ENCODE results near the gene GNG2.

The GNG2 gene

DNA sequence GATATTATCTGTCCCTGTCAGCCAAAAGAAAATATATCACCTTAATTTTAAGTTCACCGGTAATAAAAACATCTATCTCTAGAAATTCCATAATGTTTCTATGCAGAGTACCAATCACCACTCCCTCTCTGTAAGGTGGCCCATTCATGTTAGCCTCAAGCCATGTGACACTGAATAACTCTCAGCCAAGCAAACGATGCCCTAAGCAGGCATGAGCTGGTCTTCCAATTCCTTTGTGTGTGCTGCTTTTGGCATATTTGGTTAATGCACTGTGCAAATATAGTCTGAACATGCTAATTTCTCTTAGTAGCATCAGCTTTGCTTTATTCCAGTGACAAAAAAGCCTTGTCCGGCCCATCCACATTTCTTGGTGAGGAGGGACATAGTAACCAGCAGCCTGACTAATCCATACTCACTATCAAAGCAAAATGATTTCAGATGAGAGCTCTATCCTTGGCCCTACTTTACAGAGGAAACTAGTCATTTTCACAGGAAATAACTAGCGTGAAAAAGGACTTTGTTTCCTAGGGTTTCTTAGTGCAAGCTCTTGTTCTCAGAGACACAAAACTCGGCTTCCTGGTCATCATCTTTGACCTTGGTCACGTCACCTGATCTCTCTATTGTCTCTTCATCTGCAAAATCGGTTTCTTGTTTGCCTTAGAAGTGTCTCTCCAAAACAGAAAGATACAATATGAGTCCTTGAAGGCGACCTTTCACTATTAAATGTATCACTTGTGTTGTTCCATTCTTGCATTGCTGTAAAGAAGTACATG is 69.7 kb downstream of the GNG2 start:
- Histone ChIP-seq H3K27ac (ENCODE audit: low read depth, low read length) (no peak overlapping the region), H3K4me3 (ENCODE audit: low read length) (no peak overlapping the region), H3K79me2 (ENCODE audit: control insufficient read depth, low read length) (no peaks in the 10 kb centered on the region), H3K9me3 (ENCODE audit: control insufficient read depth, insufficient read depth, low read length) (no peaks in the 10 kb centered on the region), H3K4me2 (ENCODE audit: low read length) (no peak overlapping the region), H4K20me1 (ENCODE audit: control insufficient read depth, insufficient read depth, low read depth, low read length) (no peaks in the 10 kb centered on the region), H3K27me3 (ENCODE audit: control insufficient read depth, low read length) (no peaks in the 10 kb centered on the region), H3F3A (ENCODE audit: control insufficient read depth, insufficient read depth) (no peaks in the 10 kb centered on the region), H3K36me3 (ENCODE audit: control insufficient read depth, low read length) (no peaks in the 10 kb centered on the region), H3K4me1 (ENCODE audit: control insufficient read depth, low read length) (no peaks in the 10 kb centered on the region), H3K9me2 (replicated peaks; ENCODE audit: control insufficient read depth, low read length) (no peaks in the 10 kb centered on the region)
- no peak for TF ChIP-seq EZH2phosphoT487 (IDR thresholded peaks at IDR 0.05; ENCODE audit: borderline replicate concordance, low read length)
- TF ChIP-seq, protein P1, sequence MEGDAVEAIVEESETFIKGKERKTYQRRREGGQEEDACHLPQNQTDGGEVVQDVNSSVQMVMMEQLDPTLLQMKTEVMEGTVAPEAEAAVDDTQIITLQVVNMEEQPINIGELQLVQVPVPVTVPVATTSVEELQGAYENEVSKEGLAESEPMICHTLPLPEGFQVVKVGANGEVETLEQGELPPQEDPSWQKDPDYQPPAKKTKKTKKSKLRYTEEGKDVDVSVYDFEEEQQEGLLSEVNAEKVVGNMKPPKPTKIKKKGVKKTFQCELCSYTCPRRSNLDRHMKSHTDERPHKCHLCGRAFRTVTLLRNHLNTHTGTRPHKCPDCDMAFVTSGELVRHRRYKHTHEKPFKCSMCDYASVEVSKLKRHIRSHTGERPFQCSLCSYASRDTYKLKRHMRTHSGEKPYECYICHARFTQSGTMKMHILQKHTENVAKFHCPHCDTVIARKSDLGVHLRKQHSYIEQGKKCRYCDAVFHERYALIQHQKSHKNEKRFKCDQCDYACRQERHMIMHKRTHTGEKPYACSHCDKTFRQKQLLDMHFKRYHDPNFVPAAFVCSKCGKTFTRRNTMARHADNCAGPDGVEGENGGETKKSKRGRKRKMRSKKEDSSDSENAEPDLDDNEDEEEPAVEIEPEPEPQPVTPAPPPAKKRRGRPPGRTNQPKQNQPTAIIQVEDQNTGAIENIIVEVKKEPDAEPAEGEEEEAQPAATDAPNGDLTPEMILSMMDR (IDR thresholded peaks at IDR 0.05; ENCODE audit: low read depth, low read length, poor library complexity, severe bottlenecking) = no peak

DNA sequence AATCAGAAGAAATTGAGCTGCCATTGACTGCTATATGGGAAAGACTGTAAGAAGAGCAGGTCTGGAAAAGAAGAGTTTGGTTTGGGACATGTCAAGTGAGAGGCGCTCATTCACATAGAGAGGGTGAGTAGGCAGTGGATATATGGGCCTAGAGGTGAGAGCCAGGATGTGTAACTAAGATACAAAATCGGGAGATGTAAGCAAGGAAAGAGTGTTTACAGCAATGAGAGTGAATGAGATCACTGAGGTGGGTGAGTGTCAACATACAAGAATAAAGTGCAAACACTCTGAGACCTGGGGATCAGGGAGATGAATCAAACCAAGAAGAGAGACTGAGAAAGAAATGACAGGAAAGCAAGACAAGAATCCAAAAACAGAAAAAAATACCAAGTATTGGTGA is 70.9 kb downstream of the GNG2 start:
- H3K27ac ChIP-seq (ENCODE audit: low read depth, low read length) = no peak overlapping the region
- H3F3A ChIP-seq (ENCODE audit: control insufficient read depth, insufficient read depth) = no peaks in the 10 kb centered on the region
- H3K4me1 ChIP-seq (ENCODE audit: control insufficient read depth, low read length) = no peaks in the 10 kb centered on the region
- no peaks in the 10 kb centered on the region for H3K79me2 ChIP-seq (ENCODE audit: control insufficient read depth, low read length)
- H3K9me3 ChIP-seq (ENCODE audit: control insufficient read depth, insufficient read depth, low read length) = no peaks in the 10 kb centered on the region
- H3K36me3 ChIP-seq (ENCODE audit: control insufficient read depth, low read length) = no peaks in the 10 kb centered on the region
- no peak overlapping the region for H3K4me3 ChIP-seq (ENCODE audit: low read length)
- H4K20me1 ChIP-seq (ENCODE audit: control insufficient read depth, insufficient read depth, low read depth, low read length) = no peaks in the 10 kb centered on the region
- no peaks in the 10 kb centered on the region for H3K9me2 ChIP-seq (replicated peaks; ENCODE audit: control insufficient read depth, low read length)
- no peaks in the 10 kb centered on the region for H3K27me3 ChIP-seq (ENCODE audit: control insufficient read depth, low read length)
- H3K4me2 ChIP-seq (ENCODE audit: low read length) = no peak overlapping the region
- no peak for TF ChIP-seq EZH2phosphoT487 (IDR thresholded peaks at IDR 0.05; ENCODE audit: borderline replicate concordance, low read length)
- TF ChIP-seq, protein P1 (IDR thresholded peaks at IDR 0.05; ENCODE audit: low read depth, low read length, poor library complexity, severe bottlenecking) = no peak

DNA sequence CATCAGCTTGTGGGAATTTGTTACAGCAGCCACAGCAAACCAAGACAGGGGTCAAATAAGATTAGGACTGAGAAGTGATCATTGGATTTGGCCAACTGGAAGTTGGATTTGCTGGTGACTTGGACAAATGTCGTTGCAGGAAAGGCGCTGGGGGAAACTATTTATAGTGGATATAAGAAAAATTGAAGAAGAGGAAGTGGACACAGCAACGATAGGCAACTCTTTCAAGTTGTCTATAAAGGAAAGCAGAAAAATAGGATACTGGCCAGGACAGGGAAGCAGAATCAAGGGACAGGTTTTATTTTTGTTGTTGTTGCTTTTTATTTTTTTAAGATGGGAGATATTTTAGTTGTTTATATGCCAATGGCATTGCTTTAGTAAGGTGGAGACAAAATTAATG is 72.8 kb downstream of the GNG2 start:
- TF ChIP-seq EZH2phosphoT487 (IDR thresholded peaks at IDR 0.05; ENCODE audit: borderline replicate concordance, low read length) = no peak
- TF ChIP-seq, protein P1 (IDR thresholded peaks at IDR 0.05; ENCODE audit: low read depth, low read length, poor library complexity, severe bottlenecking) = no peak
- Histone ChIP-seq H3K27me3 (ENCODE audit: control insufficient read depth, low read length) (no peaks in the 10 kb centered on the region), H4K20me1 (ENCODE audit: control insufficient read depth, insufficient read depth, low read depth, low read length) (no peaks in the 10 kb centered on the region), H3K27ac (ENCODE audit: low read depth, low read length) (no peak overlapping the region), H3K4me3 (ENCODE audit: low read length) (no peak overlapping the region), H3K9me2 (replicated peaks; ENCODE audit: control insufficient read depth, low read length) (no peaks in the 10 kb centered on the region), H3K79me2 (ENCODE audit: control insufficient read depth, low read length) (no peaks in the 10 kb centered on the region), H3K9me3 (ENCODE audit: control insufficient read depth, insufficient read depth, low read length) (no peaks in the 10 kb centered on the region), H3F3A (ENCODE audit: control insufficient read depth, insufficient read depth) (no peaks in the 10 kb centered on the region), H3K4me1 (ENCODE audit: control insufficient read depth, low read length) (no peaks in the 10 kb centered on the region), H3K4me2 (ENCODE audit: low read length) (no peak overlapping the region), H3K36me3 (ENCODE audit: control insufficient read depth, low read length) (no peaks in the 10 kb centered on the region)
